HL-60 (cell line): ENCODE results near the gene FUT8.

Experiments
- DNase-seq, 2 experiments: peaks; one replicate each; pipeline ENCODE4 v3.0.0-alpha.2; 2010 to 2020; ENCODE audit warnings: low read depth in 1 of 2, low spot score in 1 of 2
- H3K27ac ChIP-seq: fragments of 250-450 bp; sonication (Bioruptor Pico); replicated peaks from 2 replicates; pipeline ENCODE4 v1.5.1; 2020; ENCODE audit warnings: mild to moderate bottlenecking, moderate library complexity
- H3K27me3 ChIP-seq: fragments of 250-450 bp; sonication (Bioruptor Pico); 2 replicates; pipeline ENCODE4 v1.5.1; 2021; ENCODE audit warnings: mild to moderate bottlenecking, moderate library complexity; ENCODE audit not compliant: insufficient read depth, poor library complexity, severe bottlenecking
- H3K4me3 ChIP-seq: replicated peaks from 2 replicates; pipeline ENCODE4 v1.5.1; 2011; ENCODE audit warnings: mild to moderate bottlenecking, control low read depth, low read length; ENCODE audit not compliant: insufficient read depth
- GABPA ChIP-seq: IDR thresholded peaks from 2 replicates; pipeline ENCODE4 v1.6.1; 2012; ENCODE audit warnings: low read depth
- POLR2AphosphoS5 ChIP-seq: IDR thresholded peaks from 2 replicates; pipeline ENCODE4 v1.6.1; 2012; ENCODE audit warnings: low read depth
- SPI1 ChIP-seq: IDR thresholded peaks from 2 replicates; pipeline ENCODE4 v1.6.1; 2012; ENCODE audit warnings: low read depth, mild to moderate bottlenecking, borderline replicate concordance
- TF ChIP-seq, protein P1 (sequence below): IDR thresholded peaks from 2 replicates; pipeline ENCODE4 v1.6.1; 2012; ENCODE audit warnings: low read depth; ENCODE audit not compliant: insufficient replicate concordance
- TF ChIP-seq, protein P2 (sequence below): IDR thresholded peaks from one replicate; pipeline ENCODE4 v1.5.1; 2011; ENCODE audit warnings: low read length, control low read depth, inconsistent platforms; ENCODE audit not compliant: insufficient read depth

The FUT8 gene

DNA sequence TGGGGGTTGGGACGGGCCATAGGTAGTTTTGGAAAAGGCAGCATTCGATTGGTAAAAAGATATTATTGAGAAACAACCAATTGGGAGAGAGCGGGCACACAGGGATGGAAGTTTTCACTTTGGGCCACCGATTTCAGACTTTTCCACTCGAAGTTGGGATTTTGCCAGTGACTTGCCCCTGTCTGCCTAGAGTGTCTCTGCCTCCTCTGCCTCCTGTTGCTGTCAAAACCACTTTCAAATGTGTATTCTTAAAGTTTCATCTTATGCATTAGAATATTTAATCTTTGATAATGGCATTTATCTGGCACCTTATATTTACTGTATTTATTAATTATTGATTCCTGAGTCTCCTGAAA, 182.3 kb downstream of the FUT8 start:
- TF ChIP-seq POLR2AphosphoS5 (no peak), GABPA (no peak), SPI1 (no peak)
- TF ChIP-seq, protein P1, sequence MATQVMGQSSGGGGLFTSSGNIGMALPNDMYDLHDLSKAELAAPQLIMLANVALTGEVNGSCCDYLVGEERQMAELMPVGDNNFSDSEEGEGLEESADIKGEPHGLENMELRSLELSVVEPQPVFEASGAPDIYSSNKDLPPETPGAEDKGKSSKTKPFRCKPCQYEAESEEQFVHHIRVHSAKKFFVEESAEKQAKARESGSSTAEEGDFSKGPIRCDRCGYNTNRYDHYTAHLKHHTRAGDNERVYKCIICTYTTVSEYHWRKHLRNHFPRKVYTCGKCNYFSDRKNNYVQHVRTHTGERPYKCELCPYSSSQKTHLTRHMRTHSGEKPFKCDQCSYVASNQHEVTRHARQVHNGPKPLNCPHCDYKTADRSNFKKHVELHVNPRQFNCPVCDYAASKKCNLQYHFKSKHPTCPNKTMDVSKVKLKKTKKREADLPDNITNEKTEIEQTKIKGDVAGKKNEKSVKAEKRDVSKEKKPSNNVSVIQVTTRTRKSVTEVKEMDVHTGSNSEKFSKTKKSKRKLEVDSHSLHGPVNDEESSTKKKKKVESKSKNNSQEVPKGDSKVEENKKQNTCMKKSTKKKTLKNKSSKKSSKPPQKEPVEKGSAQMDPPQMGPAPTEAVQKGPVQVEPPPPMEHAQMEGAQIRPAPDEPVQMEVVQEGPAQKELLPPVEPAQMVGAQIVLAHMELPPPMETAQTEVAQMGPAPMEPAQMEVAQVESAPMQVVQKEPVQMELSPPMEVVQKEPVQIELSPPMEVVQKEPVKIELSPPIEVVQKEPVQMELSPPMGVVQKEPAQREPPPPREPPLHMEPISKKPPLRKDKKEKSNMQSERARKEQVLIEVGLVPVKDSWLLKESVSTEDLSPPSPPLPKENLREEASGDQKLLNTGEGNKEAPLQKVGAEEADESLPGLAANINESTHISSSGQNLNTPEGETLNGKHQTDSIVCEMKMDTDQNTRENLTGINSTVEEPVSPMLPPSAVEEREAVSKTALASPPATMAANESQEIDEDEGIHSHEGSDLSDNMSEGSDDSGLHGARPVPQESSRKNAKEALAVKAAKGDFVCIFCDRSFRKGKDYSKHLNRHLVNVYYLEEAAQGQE: no peak
- TF ChIP-seq, protein P2, sequence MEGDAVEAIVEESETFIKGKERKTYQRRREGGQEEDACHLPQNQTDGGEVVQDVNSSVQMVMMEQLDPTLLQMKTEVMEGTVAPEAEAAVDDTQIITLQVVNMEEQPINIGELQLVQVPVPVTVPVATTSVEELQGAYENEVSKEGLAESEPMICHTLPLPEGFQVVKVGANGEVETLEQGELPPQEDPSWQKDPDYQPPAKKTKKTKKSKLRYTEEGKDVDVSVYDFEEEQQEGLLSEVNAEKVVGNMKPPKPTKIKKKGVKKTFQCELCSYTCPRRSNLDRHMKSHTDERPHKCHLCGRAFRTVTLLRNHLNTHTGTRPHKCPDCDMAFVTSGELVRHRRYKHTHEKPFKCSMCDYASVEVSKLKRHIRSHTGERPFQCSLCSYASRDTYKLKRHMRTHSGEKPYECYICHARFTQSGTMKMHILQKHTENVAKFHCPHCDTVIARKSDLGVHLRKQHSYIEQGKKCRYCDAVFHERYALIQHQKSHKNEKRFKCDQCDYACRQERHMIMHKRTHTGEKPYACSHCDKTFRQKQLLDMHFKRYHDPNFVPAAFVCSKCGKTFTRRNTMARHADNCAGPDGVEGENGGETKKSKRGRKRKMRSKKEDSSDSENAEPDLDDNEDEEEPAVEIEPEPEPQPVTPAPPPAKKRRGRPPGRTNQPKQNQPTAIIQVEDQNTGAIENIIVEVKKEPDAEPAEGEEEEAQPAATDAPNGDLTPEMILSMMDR: no peak
- no peak overlapping the region for H3K27ac ChIP-seq
- no peak for DNase-seq
- no peak overlapping the region for H3K4me3 ChIP-seq
- H3K27me3 ChIP-seq: no peaks in the 10 kb centered on the region

DNA sequence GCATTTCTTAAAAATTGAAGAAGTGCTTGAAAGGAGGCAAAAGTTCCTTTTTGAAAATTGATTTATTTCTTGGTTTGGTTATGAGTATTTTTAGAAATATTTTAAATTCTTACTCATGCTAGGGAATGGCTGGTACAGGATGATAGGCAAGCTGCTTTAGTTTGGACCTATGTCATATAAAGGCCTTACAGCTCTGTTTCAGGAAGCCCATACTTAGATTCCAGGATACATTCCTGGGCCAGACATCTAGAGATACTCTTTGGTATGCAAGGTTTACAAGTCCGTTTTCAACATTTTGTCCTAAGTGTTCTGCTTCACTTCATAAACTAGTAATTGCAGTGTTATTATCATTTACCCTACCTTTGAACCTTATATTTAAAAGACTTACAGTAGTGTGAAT, 186.8 kb downstream of the FUT8 start:
- TF ChIP-seq GABPA: no peak
- TF ChIP-seq, protein P2: no peak
- TF ChIP-seq, protein P1: no peak
- TF ChIP-seq POLR2AphosphoS5: no peak
- TF ChIP-seq SPI1: no peak
- Histone ChIP-seq H3K27me3 (no peaks in the 10 kb centered on the region), H3K27ac (no peak overlapping the region), H3K4me3 (no peak overlapping the region)
- DNase-seq: no peak

DNA sequence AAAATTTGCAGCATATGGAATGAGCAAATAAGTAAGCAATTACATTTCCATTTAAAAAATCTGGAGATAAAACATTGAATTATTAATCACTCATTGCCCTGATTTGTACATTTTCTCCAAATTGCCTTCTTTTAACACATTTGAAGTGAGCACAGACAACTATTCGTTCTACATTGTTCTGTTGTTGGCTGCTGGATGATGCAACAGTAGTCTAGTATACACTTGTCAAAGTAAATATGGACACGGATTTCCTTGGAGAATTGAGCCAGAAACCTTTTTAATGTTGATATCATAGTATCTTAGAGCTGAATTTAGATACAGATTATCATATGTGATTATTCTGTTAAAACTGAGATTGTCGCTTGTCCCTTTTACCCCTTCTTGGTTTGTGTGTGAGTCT, 188.2 kb downstream of the FUT8 start:
- TF ChIP-seq GABPA (no peak), SPI1 (no peak), POLR2AphosphoS5 (no peak)
- TF ChIP-seq, protein P1: no peak
- TF ChIP-seq, protein P2: no peak
- Histone ChIP-seq H3K27me3 (no peaks in the 10 kb centered on the region), H3K4me3 (no peak overlapping the region), H3K27ac (no peak overlapping the region)
- no peak for DNase-seq
